NOMO-1 treated with dmso at 0.1 percent for 144 hours (cell line): ENCODE data around the gene NEGR1.

Experiments
- DNase-seq: peaks from one replicate; lab custom pipeline; 2025; ENCODE audit not compliant: unreplicated experiment; lab: John Stamatoyannopoulos, UW

NEGR1 gene

DNA sequence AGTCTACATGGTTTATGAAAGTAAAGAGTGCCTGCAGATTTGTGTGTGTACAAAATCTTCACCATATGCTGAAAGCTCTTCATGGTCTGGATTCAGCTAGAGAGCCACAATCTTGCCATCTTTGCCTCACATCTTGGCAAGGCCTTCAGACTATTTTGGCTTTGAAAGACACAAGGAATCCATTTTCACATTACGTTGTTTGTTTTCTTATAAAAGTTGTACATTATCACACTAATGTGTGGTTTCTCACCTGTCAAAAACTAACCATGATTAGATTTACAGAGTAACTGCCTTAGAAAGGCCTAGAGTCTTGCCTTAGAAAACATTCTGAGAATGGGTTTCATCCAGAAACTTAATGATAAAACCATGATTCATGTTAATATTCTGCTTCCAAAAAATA is 494.6 kb downstream of the NEGR1 start:
- no peak for DNase-seq

DNA sequence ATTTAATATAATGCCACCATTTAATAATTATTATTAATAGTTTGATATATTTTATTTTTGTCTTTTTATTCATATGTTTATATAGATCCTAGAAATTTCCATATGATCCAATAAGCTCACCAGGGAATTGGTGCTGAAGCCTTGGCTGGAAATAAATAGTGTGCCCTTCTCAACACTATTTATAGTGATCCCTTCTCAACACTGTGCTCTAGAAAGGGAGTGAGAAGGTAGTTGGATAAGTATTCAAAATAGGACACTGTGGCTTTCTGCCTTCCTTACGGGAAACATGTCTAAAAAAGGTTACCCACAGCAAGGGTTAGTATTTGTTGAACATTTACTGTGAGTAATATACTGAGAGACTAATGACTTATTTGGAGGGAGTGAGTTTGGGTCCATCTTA is 496.1 kb downstream of the NEGR1 start:
- DNase-seq: no peak

GRCh38 chr1:71785450-71785849 is 496.9 kb downstream of the NEGR1 start:
- no peak for DNase-seq

- DNase-seq: no peak
Measured at GRCh38 chr1:71785000-71785399, 497.3 kb downstream of the NEGR1 start.

DNA sequence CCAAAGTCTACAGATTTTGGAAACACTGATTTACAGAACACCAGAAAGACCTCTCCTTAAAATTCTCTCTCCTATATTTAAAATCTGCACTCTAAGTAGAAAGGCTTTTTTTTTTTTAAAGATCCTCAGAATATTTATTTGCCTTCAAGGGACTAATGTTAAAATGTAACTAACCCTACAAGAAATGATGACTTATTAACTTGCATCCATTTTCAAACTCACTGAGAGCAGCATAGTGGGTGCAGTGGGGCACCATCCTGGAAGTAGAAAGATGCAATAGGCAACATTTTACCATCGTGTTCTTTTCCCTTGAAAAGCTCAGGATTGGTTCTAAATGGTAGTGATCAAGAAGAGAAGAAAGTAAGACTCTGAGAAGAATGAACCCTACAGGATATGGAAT is 498.1 kb downstream of the NEGR1 start:
- DNase-seq: no peak

DNA sequence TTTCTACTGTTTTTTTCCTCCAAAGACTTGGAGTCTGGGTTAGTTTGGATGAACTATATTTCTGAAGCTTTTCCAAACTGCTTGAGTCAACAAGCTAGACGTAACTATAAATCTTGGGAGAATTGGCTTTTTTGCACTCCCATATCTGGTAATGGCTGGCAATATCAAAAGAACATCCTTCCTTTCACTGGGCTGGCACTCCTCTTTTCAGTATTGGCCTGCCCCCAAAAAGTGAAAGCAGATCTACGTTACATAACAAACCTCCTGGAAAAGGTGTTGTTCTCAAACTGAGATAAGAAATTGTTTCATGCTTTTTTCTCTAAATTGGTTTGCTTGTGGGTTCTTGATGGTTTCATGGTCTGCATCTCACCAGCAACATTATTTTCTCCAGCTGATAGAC is 499.3 kb downstream of the NEGR1 start:
- DNase-seq: no peak

GRCh38 chr1:71781450-71781849 is 500.9 kb downstream of the NEGR1 start:
- no peak for DNase-seq

DNA sequence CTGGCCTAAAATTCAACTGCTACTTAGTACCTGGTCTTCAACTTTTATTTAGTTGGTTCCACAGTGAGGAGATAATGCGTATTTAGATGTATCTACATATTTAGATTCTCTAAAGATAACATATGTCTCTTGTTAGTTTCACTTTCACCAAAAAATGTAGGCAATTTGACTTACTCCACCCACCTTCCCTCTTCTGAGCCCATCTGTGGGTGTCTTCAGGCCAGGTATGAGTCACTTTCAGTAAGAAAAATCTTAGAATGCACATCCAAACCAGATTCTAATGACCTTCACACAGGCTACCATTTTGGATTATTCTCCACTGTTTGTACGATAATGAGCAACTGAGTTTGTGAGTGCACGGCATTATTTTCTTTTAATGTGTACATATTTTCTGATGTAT is 501.7 kb downstream of the NEGR1 start:
- DNase-seq: no peak

- DNase-seq: no peak
Measured at GRCh38 chr1:71778940-71779339, 503.4 kb downstream of the NEGR1 start.

- DNase-seq: no peak
Measured at GRCh38 chr1:71777094-71777493, 505.2 kb downstream of the NEGR1 start.

GRCh38 chr1:71774705-71775104 is 507.6 kb downstream of the NEGR1 start:
- DNase-seq: no peak

DNA sequence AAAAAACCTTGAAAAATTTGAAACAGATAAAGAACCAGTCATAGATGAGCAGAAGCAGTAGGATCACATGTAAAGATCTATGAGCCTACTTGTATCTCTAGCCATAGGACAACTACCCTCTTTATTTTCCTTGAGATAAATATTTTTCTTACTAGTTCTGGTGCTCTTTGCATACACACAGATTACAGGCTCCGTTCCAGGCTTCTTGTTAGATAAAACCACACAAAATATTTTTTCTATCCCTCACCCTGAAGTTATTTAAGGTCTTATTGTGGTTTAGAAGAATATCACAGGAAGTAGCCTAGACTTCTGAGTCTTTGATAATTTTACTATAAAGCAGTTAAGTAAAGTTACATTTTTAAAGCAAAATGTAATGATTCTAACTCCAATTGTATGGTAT is 512.2 kb downstream of the NEGR1 start:
- DNase-seq: no peak

GRCh38 chr1:71766748-71767147 is 515.6 kb downstream of the NEGR1 start:
- DNase-seq: peak; percentile 39

- no peak for DNase-seq
Measured at GRCh38 chr1:71762514-71763255, 519.7 kb downstream of the NEGR1 start.

- no peak for DNase-seq
Measured at GRCh38 chr1:71755441-71755840, 526.9 kb downstream of the NEGR1 start.

- no peak for DNase-seq
Measured at GRCh38 chr1:71753746-71754145, 528.6 kb downstream of the NEGR1 start.

DNA sequence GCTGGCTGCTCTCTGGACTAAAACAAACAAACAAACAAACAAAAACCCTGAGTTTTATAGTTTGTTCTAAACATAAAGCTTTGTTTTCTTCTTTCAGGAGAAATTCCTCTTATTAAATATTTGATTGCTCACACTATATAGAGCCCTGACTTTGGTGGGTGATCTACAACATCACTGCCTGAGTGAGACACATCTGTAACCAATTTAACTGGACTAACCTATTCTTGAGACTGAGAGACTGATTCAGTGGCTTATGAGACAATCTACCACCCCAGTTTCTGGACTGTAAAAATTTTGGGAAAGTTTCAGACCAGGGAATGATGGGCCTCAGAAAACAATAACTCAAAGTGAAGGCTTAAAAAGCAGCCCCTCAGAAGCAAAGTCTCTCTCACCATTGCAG is 537.0 kb downstream of the NEGR1 start:
- DNase-seq: no peak

GRCh38 chr1:71743862-71744261 is 538.5 kb downstream of the NEGR1 start:
- no peak for DNase-seq

- DNase-seq: no peak
Measured at GRCh38 chr1:71738910-71739309, 543.4 kb downstream of the NEGR1 start.

DNA sequence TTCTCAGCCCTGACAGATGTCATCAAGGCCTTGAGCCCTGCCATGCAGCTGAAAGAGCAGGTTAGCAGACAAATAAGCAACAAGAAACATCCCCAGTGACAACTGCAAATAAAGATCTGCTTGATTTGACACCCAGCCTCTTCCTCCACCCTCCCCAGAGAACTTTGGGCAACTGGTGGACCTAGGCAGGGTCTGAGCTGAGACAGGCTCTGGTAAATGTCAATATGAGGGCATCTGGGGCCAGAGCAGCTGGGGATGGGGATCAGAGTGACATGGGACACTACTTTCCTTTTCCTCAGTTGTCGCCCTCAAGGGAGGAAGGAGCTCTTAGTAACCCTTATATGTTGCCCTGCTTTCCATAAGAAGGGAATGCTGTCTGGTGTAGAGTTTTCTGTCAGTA is 544.1 kb downstream of the NEGR1 start:
- no peak for DNase-seq

DNA sequence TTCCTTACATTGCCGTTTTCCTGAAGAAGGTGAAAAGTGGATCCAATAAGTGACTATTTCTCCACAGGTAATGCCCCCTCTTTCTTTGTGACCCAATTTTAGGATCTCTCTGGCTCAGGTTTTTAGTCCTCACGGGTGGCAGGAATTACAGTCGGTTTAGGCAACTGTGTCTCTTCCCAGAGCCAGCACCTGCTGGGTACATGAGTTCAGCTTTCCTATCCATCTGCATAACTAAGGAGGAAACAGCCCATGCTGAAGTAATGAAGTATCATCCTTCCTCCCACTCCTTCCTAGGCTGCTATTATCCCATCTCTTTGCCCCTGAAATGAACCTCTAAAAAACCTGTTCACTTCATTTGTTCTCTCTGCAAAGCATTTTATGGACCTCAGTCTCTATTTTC is 544.6 kb downstream of the NEGR1 start:
- no peak for DNase-seq

- DNase-seq: no peak
Measured at GRCh38 chr1:71733121-71733520, 549.2 kb downstream of the NEGR1 start.

DNA sequence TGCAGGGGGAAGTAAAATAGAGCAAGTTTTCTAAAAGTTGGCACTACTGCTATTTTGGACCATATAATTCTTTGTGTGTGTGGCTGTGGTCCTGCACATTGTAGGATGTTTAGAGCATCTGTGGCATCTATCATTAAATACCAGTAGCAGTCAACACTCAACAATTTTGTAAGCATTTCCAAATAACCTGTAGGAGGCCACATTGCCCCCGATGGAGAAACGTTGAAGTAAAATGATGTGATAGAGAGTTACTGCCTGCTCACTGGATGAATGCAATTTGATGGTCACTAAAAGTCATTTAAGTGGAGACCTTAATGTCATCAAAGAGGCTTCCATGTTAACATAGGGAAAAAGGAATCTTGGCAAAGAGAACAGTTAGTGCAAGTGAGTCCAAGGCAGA is 560.8 kb downstream of the NEGR1 start:
- DNase-seq: no peak
